Suppressor macrophage (primary cell): ENCODE data around the gene NFKBIL1.
"Not testable (repeated sequence)": the region's sequence is repeated elsewhere in the genome, so short reads cannot be mapped to it uniquely, and the experiment has no call there.

Experiments
- DNase-seq, 4 experiments: peaks; one replicate each; pipeline ENCODE4 v3.0.0-alpha.2; 2020 to 2022
- total RNA-seq, 17 experiments: gene quantifications; one replicate each; lab custom pipeline; 2026; ENCODE audit warnings: mixed read lengths in 6 of 17, inconsistent platforms in 3 of 17; lab: John Stamatoyannopoulos, UW

NFKBIL1 gene, protein sequence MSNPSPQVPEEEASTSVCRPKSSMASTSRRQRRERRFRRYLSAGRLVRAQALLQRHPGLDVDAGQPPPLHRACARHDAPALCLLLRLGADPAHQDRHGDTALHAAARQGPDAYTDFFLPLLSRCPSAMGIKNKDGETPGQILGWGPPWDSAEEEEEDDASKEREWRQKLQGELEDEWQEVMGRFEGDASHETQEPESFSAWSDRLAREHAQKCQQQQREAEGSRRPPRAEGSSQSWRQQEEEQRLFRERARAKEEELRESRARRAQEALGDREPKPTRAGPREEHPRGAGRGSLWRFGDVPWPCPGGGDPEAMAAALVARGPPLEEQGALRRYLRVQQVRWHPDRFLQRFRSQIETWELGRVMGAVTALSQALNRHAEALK
- total RNA-seq, result 3.1 to 12.7 (median 6.6) reads per million in 17 experiments

- peak; percentile 95 to 98 (median 97) for DNase-seq
Observed at GRCh38 chr6:31546958-31547726, at the start of gene NFKBIL1. TSS of gene NFKBIL1 (plus strand) at chr6:31547608. CDS start at chr6:31547695, 87 bp downstream.

GRCh38 chr6:31498748-31499147 lies 48.7 kb upstream of the NFKBIL1 start:
- peak in 3 of 4 experiments; percentile 18 to 54 (median 18) for DNase-seq

- DNase-seq, result not testable (repeated sequence)
Observed at GRCh38 chr6:31499648-31500047, 47.8 kb upstream of the NFKBIL1 start.

DNA sequence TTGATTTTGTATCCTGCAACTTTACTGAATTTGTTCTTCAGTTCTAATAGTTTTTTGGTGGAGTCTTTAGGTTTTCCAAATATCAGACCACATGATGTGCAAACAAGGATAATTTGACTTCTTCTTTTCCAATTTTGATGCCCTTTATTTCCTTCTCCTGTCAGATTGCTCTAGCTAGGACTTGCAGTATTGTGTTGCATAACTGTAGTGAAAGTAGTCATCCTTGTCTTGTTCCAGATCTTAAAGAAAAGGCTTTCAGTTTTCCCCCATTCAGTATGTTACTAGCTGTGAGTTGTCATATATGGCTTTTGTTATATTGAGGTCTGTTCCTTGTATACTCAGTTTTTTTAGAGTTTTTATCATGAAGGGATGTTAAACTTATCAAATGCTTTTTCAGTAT lies 44.8 kb upstream of the NFKBIL1 start:
- DNase-seq, result peak in 3 of 4 experiments; percentile 15 to 60 (median 57)

DNA sequence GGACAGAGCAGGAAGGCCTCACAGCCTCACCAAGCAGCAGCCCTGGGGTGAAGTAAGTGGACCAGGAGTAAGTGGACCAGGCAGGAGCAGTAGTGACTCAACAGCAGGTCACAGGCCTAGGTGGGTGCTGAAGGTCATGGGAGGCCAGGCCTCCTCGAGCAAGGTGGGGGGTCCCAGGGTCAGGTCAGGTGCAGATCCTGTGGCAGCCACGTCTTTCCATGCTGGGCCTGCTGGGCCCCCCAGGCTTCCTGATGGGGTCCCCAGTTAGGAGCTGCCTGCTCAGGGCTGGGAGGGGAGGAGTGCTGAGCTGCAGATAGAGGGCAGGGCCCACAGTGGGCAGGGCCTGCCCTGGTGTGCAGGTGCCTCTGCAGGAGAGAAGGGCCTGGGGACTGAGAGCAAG lies 38.4 kb upstream of the NFKBIL1 start:
- not testable (repeated sequence) for DNase-seq

- no peak for DNase-seq
Observed at GRCh38 chr6:31510007-31510406, 37.4 kb upstream of the NFKBIL1 start.

- no peak for DNase-seq
Observed at GRCh38 chr6:31513456-31514165, 33.8 kb upstream of the NFKBIL1 start.

- DNase-seq, result no peak
Observed at GRCh38 chr6:31521835-31522234, 25.6 kb upstream of the NFKBIL1 start.

DNA sequence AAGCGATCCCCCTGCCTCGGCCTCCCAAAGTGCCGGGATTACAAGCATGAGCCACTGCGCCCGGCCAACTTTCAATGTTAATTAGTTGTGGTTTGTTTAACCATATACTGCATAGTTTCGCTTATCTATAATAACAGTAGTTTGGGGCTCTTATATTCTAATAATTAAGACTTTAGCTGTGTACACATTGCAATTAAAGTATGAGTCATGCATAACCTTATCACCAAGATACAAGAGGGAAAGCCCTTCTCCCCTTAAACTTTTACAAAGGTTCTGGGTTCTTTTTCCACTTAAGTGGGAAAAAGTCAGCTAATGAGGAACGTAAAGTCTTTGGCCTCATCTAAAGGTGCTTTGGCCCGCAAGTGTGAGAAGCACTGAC lies 21.9 kb upstream of the NFKBIL1 start:
- DNase-seq, result no peak

- no peak for DNase-seq
Observed at GRCh38 chr6:31525932-31526591, 21.3 kb upstream of the NFKBIL1 start.

- no peak for DNase-seq
Observed at GRCh38 chr6:31528307-31528777, 19.1 kb upstream of the NFKBIL1 start.

DNA sequence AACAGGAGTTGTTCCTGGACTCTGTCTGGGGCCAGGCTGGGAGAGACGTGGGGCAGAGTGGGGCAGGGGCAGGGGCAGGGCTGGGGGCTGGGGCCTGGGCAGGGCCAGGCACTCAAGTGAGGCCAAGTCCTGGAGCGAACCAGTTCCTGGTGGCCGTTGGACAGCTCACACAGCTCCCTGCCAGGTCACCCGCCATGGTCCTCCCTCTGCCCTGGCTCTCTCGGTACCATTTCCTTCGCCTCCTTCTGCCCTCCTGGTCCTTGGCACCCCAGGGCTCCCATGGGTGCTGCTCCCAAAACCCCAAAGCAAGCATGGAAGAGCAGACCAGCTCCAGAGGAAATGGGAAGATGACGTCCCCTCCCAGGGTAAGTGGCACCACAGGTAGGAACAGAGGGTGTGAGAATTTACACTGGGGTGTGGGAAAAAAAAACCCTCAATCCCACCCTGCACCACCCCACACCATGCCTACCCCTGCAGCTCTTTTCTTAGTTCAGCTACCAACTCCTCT lies 18.5 kb upstream of the NFKBIL1 start, which contains the start of gene MCCD1:
MCCD1 (plus strand) TSS at position 142 of the 508 bp plus-strand sequence; CDS start at position 195, 53 bp downstream.
- no peak for DNase-seq

DNA sequence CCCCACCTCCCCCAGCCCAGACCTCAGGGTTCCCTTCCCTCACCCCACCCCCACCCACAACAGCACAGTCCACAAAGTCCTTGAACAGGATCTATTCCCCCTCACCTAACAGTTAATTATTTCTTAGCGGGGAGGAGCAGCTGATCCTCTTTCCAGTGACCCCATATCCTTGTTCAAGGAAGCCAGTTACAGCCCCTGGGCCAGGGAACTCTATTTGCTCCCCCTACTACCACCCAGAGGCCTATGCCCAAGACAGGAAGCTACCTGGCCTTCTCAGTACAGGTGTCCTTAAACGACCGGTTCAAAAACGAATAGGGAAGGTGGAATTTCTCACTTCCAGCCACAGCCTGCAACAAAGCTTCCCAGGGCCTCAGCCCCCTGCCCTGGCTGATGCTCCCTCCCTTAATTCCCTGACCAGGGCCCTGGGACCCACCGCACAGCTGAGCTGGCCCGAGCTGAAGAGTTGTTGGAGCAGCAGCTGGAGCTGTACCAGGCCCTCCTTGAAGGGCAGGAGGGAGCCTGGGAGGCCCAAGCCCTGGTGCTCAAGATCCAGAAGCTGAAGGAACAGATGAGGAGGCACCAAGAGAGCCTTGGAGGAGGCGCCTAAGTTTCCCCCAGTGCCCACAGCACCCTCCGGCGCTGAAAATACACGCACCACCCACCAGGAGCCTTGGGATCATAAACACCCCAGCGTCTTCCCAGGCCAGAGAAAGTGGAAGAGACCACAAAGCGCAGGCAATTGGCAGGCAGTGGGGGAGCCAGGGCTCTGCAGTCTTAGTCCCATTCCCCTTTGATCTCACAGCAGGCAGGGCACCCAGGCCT lies 17.9 kb upstream of the NFKBIL1 start:
- no peak for DNase-seq

- no peak for DNase-seq
Observed at GRCh38 chr6:31530659-31531058, 16.7 kb upstream of the NFKBIL1 start.

DNA sequence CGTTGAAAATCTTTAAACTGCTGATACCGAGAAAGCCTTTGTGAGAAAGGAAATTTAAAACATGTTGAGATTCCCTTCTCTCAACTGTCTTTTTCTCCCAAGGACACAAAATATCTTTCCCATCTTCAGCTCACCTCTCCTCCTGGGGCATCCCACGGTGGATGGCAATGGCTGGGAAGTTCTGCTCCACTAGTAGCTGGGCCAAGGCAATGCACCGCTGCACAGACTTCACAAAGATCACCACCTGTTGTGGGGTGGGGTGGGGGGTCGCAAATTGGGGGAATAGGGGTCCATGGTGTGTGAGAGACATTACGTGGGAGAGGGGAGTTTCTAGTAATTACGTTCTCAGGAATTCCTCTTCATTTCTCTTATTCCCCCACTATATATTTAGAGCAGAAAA lies 16.2 kb upstream of the NFKBIL1 start:
- DNase-seq, result no peak

GRCh38 chr6:31531771-31532643 lies 15.4 kb upstream of the NFKBIL1 start:
- no peak for DNase-seq

- DNase-seq, result no peak
Observed at GRCh38 chr6:31532644-31533454, 14.6 kb upstream of the NFKBIL1 start.

- no peak for DNase-seq
Observed at GRCh38 chr6:31533455-31533841, 14.0 kb upstream of the NFKBIL1 start.

DNA sequence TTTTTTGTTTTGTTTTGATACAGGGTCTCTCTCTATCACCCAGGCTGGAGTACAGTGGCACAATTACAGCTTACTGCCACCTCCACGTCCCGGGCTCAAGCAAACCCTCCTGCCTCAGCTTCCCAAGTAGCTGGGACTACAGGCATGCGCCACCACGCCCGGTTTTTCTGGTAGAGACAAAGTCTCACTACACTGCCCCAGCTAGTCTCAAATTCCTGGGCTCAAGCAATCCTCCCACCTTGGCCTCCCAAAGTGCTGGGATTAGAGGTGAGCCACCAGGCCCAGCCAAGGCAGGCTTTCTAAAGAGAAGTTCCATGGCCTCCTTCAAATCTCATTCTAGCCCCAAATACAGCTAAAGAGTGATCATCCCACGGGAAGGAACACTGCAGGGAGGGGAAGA lies 13.4 kb upstream of the NFKBIL1 start:
- no peak for DNase-seq
